HG03135 (cell line): ENCODE data around the gene ZNF678.
"Not testable (repeated sequence)": the region's sequence is repeated elsewhere in the genome, so short reads cannot be mapped to it uniquely, and the experiment has no call there.

ENCODE experiments used
- ATAC-seq: cut with Tn5 transposase; IDR thresholded peaks from one replicate; pipeline ENCODE4 v1.9.1; 2021; ENCODE audit warnings: mild to moderate bottlenecking, moderate library complexity; ENCODE audit not compliant: unreplicated experiment

ZNF678 gene

GRCh38 chr1:227707846-227708245, 144.5 kb downstream of the ZNF678 start:
- ATAC-seq = no peak

GRCh38 chr1:227709451-227709850, 146.1 kb downstream of the ZNF678 start:
- ATAC-seq = no peak

- ATAC-seq = not testable (repeated sequence)
Observed at GRCh38 chr1:227710474-227710873, 147.1 kb downstream of the ZNF678 start.

GRCh38 chr1:227712648-227713047, 149.3 kb downstream of the ZNF678 start:
- no peak for ATAC-seq

- ATAC-seq = no peak
Observed at GRCh38 chr1:227718932-227719331, 155.6 kb downstream of the ZNF678 start.

GRCh38 chr1:227723474-227723873, 160.1 kb downstream of the ZNF678 start:
- no peak for ATAC-seq

- no peak for ATAC-seq
Observed at GRCh38 chr1:227725046-227725445, 161.7 kb downstream of the ZNF678 start.

- no peak for ATAC-seq
Observed at GRCh38 chr1:227726318-227726717, 163.0 kb downstream of the ZNF678 start.
